ENCODE data around the gene SLCO1B3.

Gene SLCO1B3

GRCh38 chr12:20950248-20950647 is 139.7 kb downstream of the SLCO1B3 start:
- Histone ChIP-seq H3K27ac (no peak overlapping the region), H3K4me3 (no peak overlapping the region)
- no peak for DNase-seq (ENCODE audit: low spot score)
- no peak for TF ChIP-seq CTCF (IDR thresholded peaks at IDR 0.05)

- no peak overlapping the region for H3K27ac ChIP-seq
- no peak for TF ChIP-seq CTCF (IDR thresholded peaks at IDR 0.05)
- H3K4me3 ChIP-seq = no peak overlapping the region
- DNase-seq (ENCODE audit: low spot score) = no peak
Observed at GRCh38 chr12:20963303-20963702, 152.8 kb downstream of the SLCO1B3 start.

- Histone ChIP-seq H3K4me3 (no peak overlapping the region), H3K27ac (no peak overlapping the region)
- DNase-seq (ENCODE audit: low spot score) = no peak
- TF ChIP-seq CTCF (IDR thresholded peaks at IDR 0.05) = no peak
Observed at GRCh38 chr12:20963762-20964161, 153.3 kb downstream of the SLCO1B3 start.
